ENCODE measurements around the gene ZW10. TPM values are rescaled to one million over a fixed set of nuclear protein-coding genes. Genes with fewer than 3 reads are reported as not detected.

Gene ZW10
- total and polyA plus RNA-seq, 4 experiments from 2014 or later: 8.7 to 14.0 (median 10.5) TPM

DNA sequence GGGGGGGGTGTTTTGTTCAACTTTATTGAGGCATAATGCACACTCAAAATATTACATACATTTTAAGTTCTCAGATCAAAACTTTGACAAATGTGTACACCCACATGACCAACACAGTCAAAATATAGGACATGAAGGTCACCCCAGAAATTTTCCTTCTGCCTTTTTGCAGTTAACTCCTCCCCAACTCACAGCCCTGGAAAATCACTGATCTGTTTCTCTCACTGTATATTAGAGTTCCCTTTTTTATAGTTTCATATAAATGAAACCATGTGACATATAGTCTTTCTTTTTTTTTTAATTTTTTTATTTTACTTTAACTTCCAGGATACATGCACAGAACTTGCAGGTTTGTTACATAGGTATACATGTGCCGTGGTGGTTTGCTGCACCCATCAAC lies 72.0 kb downstream of the ZW10 start:
- Mint-ChIP-seq H3K36me3 (peaks cover 5 to 17% of the 10 kb centered on the region in 2 donors), H3K4me1 (no peaks in the 10 kb centered on the region), H3K27ac (no peak overlapping the region), H3K27me3 (no peaks in the 10 kb centered on the region), H3K4me3 (no peak overlapping the region), H3K9me3 (peaks cover 0 to 5% (median 0%) of the 10 kb centered on the region in 8 donors)
- no peaks in the 10 kb centered on the region for H3K9me3 ChIP-seq (ENCODE audit: control insufficient read depth in 1 of 2, low read length in 2 of 2)
- intact Hi-C loops (cut with micrococcal nuclease): no loop called here
- H3K4me3 ChIP-seq (ENCODE audit: low read length in 2 of 2): no peak overlapping the region
- no peaks in the 10 kb centered on the region for H3K27me3 ChIP-seq (ENCODE audit: insufficient read depth, low read length)
- CTCF ChIA-PET (ENCODE audit: partially characterized antibody): no interaction called here
- H3K36me3 ChIP-seq (ENCODE audit: insufficient read depth, low read length): no peaks in the 10 kb centered on the region
- H3K27ac ChIP-seq (ENCODE audit: low read depth, low read length): no peak overlapping the region
- no peak for DNase-seq
- POLR2A ChIA-PET (ENCODE audit: partially characterized antibody): no interaction called here
- no peaks in the 10 kb centered on the region for H3K4me1 ChIP-seq (ENCODE audit: insufficient read depth, low read length)

DNA sequence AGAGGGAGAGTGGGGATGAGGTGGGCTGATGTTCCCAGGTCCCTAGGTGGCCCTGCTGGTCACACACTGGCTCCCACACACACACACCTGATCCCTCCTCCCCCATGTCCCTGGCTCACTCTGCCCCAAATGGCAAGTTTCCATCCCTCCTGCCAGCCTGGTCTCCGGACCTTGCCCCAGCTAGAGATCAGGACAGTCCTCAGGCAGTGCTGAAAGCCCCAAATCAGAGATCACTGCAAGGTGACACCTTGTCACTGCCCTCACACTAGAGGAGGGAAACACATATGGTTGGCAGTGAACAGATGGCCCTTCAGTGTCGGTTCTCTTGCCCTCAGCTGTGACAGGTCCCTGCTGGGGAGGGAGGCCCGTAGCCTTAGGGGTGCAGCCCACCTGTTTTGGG lies 75.0 kb downstream of the ZW10 start:
- Mint-ChIP-seq H3K9me3 (peaks cover 0 to 3% (median 0%) of the 10 kb centered on the region in 8 donors), H3K27ac (no peak overlapping the region), H3K4me3 (no peak overlapping the region), H3K36me3 (peaks cover 2 to 13% of the 10 kb centered on the region in 2 donors), H3K4me1 (no peaks in the 10 kb centered on the region), H3K27me3 (no peaks in the 10 kb centered on the region)
- Histone ChIP-seq H3K9me3 (ENCODE audit: control insufficient read depth in 1 of 2, low read length in 2 of 2) (no peaks in the 10 kb centered on the region), H3K4me1 (ENCODE audit: insufficient read depth, low read length) (no peaks in the 10 kb centered on the region), H3K36me3 (ENCODE audit: insufficient read depth, low read length) (no peaks in the 10 kb centered on the region), H3K27ac (ENCODE audit: low read depth, low read length) (no peak overlapping the region), H3K27me3 (ENCODE audit: insufficient read depth, low read length) (no peaks in the 10 kb centered on the region), H3K4me3 (ENCODE audit: low read length in 2 of 2) (no peak overlapping the region)
- POLR2A ChIA-PET (ENCODE audit: partially characterized antibody): no interaction called here
- DNase-seq: no peak
- intact Hi-C loops (cut with micrococcal nuclease): no loop called here
- CTCF ChIA-PET (ENCODE audit: partially characterized antibody): no interaction called here

DNA sequence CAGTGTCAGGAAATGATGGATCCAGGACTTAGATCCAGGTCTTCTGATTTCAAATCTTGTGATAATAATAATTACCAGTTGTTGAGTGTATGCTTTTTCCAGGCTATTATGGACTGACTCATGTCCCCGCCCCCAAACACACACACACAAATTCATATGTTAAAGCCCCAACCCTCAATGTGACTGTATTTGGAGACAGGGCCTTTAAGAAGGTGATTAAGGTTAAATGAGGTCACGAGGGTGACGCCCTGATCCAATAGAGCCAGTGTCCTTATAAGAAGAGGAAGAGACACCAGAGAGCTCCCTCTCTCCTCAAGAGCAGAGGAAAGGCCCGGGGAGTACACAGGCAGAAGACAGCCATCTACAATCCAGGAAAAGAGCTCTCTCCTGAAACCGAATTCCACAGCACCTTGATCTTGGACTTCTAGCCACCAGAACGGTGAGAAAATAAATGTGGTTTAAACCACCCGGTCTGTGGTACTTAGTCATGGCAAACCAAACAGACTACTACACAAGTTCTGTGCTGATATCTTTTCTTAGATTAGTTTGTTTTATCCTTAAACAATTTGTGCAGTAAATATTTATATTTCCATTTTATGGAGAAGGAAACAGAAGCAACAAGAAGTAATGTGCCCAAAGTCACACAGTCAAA lies 75.6 kb downstream of the ZW10 start:
- ChIA-PET CTCF (ENCODE audit: partially characterized antibody) (no interaction called here), POLR2A (ENCODE audit: partially characterized antibody) (no interaction called here)
- no peaks in the 10 kb centered on the region for H3K27me3 ChIP-seq (ENCODE audit: insufficient read depth, low read length)
- H3K4me1 Mint-ChIP-seq: no peaks in the 10 kb centered on the region
- no peak overlapping the region for H3K4me3 ChIP-seq (ENCODE audit: low read length in 2 of 2)
- H3K27ac ChIP-seq (ENCODE audit: low read depth, low read length): no peak overlapping the region
- H3K4me1 ChIP-seq (ENCODE audit: insufficient read depth, low read length): no peaks in the 10 kb centered on the region
- no peak overlapping the region for H3K4me3 Mint-ChIP-seq
- H3K36me3 Mint-ChIP-seq: peaks cover 2 to 13% of the 10 kb centered on the region in 2 donors
- peaks cover 0 to 3% (median 0%) of the 10 kb centered on the region in 8 donors for H3K9me3 Mint-ChIP-seq
- H3K36me3 ChIP-seq (ENCODE audit: insufficient read depth, low read length): no peaks in the 10 kb centered on the region
- H3K27me3 Mint-ChIP-seq: no peaks in the 10 kb centered on the region
- intact Hi-C loops (cut with micrococcal nuclease): no loop called here
- no peak for DNase-seq
- H3K9me3 ChIP-seq (ENCODE audit: control insufficient read depth in 1 of 2, low read length in 2 of 2): no peaks in the 10 kb centered on the region
- no peak overlapping the region for H3K27ac Mint-ChIP-seq

DNA sequence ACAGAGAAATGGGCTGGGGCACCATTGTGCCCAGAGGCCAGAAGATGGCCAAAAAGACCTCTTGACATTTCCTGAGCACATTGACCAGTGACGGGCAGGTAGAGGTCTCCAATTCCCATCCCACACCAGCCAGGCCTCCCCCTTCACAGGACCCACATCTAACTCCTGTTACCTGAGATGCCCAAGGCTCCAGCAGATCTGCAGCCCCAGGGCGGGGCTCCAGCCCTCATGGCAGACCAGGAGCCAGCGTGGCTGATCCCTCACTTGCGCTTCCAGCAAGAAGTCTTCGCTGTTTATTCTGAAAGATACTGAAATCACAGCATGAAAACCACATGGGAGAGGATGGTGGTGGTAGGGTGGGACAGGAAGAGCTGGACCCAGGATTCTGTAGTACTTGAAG lies 76.4 kb downstream of the ZW10 start:
- Histone ChIP-seq H3K27ac (ENCODE audit: low read depth, low read length) (no peak overlapping the region), H3K36me3 (ENCODE audit: insufficient read depth, low read length) (no peaks in the 10 kb centered on the region), H3K27me3 (ENCODE audit: insufficient read depth, low read length) (no peaks in the 10 kb centered on the region), H3K4me1 (ENCODE audit: insufficient read depth, low read length) (no peaks in the 10 kb centered on the region), H3K4me3 (ENCODE audit: low read length in 2 of 2) (no peak overlapping the region), H3K9me3 (ENCODE audit: control insufficient read depth in 1 of 2, low read length in 2 of 2) (no peaks in the 10 kb centered on the region)
- CTCF ChIA-PET (ENCODE audit: partially characterized antibody): no interaction called here
- Mint-ChIP-seq H3K9me3 (peaks cover 0 to 3% (median 0%) of the 10 kb centered on the region in 8 donors), H3K27me3 (no peaks in the 10 kb centered on the region), H3K27ac (no peak overlapping the region), H3K36me3 (peaks cover under 1 to 13% of the 10 kb centered on the region in 2 donors), H3K4me3 (no peak overlapping the region), H3K4me1 (no peaks in the 10 kb centered on the region)
- POLR2A ChIA-PET (ENCODE audit: partially characterized antibody): no interaction called here
- no peak for DNase-seq
- intact Hi-C loops (cut with micrococcal nuclease): no loop called here

DNA sequence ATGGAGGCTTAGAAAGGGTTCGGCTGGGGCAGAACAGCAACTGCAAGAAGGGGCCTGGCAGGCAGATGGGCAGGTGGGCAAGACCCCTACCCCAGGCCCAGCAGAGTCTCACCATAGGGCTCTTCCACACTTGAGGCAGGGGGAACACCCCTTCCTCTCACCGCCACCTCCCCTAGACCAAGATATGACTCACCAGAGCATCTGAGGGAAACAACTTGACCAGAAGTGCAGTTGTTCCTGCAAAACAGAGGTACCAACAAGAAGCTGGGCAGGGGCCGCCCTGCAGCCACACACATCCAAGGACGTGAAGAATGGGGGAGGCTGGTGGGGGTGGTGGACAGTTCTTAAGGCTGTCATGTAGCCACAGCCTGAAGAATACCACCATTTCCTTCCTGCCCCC lies 78.3 kb downstream of the ZW10 start:
- Mint-ChIP-seq H3K9me3 (no peaks in the 10 kb centered on the region), H3K27ac (no peak overlapping the region), H3K4me3 (no peak overlapping the region), H3K36me3 (peaks cover 0 to 9% of the 10 kb centered on the region in 2 donors), H3K27me3 (no peaks in the 10 kb centered on the region), H3K4me1 (no peaks in the 10 kb centered on the region)
- no peaks in the 10 kb centered on the region for H3K36me3 ChIP-seq (ENCODE audit: insufficient read depth, low read length)
- H3K4me3 ChIP-seq (ENCODE audit: low read length in 2 of 2): no peak overlapping the region
- H3K4me1 ChIP-seq (ENCODE audit: insufficient read depth, low read length): no peaks in the 10 kb centered on the region
- intact Hi-C loops (cut with micrococcal nuclease): no loop called here
- CTCF ChIA-PET (ENCODE audit: partially characterized antibody): no interaction called here
- POLR2A ChIA-PET (ENCODE audit: partially characterized antibody): no interaction called here
- H3K9me3 ChIP-seq (ENCODE audit: control insufficient read depth in 1 of 2, low read length in 2 of 2): no peaks in the 10 kb centered on the region
- H3K27ac ChIP-seq (ENCODE audit: low read depth, low read length): no peak overlapping the region
- no peak for DNase-seq
- H3K27me3 ChIP-seq (ENCODE audit: insufficient read depth, low read length): no peaks in the 10 kb centered on the region

DNA sequence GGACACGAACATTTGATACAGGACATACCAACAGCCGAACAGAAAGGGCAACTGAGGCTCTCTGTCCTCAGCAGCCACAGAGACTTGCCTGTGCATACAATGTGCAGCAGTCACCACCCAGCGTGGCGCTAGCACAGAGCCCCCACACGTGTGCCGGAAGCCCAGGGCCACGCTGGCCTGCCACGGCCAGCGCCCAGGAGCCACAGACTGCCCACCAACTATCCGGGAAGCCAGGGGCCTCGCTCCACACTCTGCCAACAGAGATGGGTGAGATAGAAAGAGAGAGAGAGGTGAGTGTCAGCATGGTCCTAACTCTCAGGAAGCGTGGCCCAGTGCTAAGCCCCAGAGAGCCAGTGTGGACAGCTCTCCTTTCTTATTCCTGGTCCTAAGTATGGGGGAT lies 79.1 kb downstream of the ZW10 start:
- H3K27ac ChIP-seq (ENCODE audit: low read depth, low read length): no peak overlapping the region
- H3K27me3 ChIP-seq (ENCODE audit: insufficient read depth, low read length): no peaks in the 10 kb centered on the region
- Mint-ChIP-seq H3K36me3 (peaks cover 0 to 9% of the 10 kb centered on the region in 2 donors), H3K27me3 (no peaks in the 10 kb centered on the region), H3K4me1 (no peaks in the 10 kb centered on the region), H3K9me3 (no peaks in the 10 kb centered on the region), H3K4me3 (no peak overlapping the region), H3K27ac (no peak overlapping the region)
- H3K4me1 ChIP-seq (ENCODE audit: insufficient read depth, low read length): no peaks in the 10 kb centered on the region
- no peaks in the 10 kb centered on the region for H3K36me3 ChIP-seq (ENCODE audit: insufficient read depth, low read length)
- H3K4me3 ChIP-seq (ENCODE audit: low read length in 2 of 2): no peak overlapping the region
- no peaks in the 10 kb centered on the region for H3K9me3 ChIP-seq (ENCODE audit: control insufficient read depth in 1 of 2, low read length in 2 of 2)
- intact Hi-C loops (cut with micrococcal nuclease): no loop called here
- POLR2A ChIA-PET (ENCODE audit: partially characterized antibody): no interaction called here
- CTCF ChIA-PET (ENCODE audit: partially characterized antibody): interaction anchor here (0.7 kb wide), 1 partner anchor 16 kb away, joined by 3 read pairs; no protein-coding TSS in a partner anchor
- DNase-seq: no peak

DNA sequence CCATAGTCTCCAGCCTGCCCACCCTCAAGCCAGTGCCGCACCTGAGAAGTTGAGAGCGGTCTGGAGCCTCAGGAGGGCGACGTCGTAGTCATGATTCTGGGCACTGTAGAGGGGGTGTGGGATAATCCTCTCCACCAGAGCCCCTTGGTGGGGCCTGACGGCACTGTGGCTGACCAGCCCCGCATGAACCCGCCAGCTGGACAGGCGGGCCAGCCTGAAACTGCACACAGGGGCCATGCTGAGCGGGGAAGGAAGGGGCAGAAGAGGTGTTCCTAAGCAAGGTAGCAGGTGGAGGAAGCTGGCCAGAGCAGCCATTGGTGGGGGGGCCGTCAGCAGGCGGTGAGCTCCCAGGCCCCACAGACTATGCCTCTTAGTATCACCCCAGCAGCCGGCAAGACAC lies 80.5 kb downstream of the ZW10 start:
- intact Hi-C loops (cut with micrococcal nuclease): no loop called here
- Histone ChIP-seq H3K4me1 (ENCODE audit: insufficient read depth, low read length) (no peaks in the 10 kb centered on the region), H3K4me3 (ENCODE audit: low read length in 2 of 2) (no peak overlapping the region), H3K9me3 (ENCODE audit: control insufficient read depth in 1 of 2, low read length in 2 of 2) (no peaks in the 10 kb centered on the region), H3K27ac (ENCODE audit: low read depth, low read length) (no peak overlapping the region), H3K36me3 (ENCODE audit: insufficient read depth, low read length) (no peaks in the 10 kb centered on the region), H3K27me3 (ENCODE audit: insufficient read depth, low read length) (no peaks in the 10 kb centered on the region)
- Mint-ChIP-seq H3K36me3 (peaks cover 0 to 9% of the 10 kb centered on the region in 2 donors), H3K27me3 (no peaks in the 10 kb centered on the region), H3K9me3 (no peaks in the 10 kb centered on the region), H3K4me1 (no peaks in the 10 kb centered on the region), H3K27ac (no peak overlapping the region), H3K4me3 (no peak overlapping the region)
- POLR2A ChIA-PET (ENCODE audit: partially characterized antibody): no interaction called here
- no peak for DNase-seq
- CTCF ChIA-PET (ENCODE audit: partially characterized antibody): no interaction called here
